ENCODE data around the gene JARID2. TPM values are rescaled to one million over a fixed set of nuclear protein-coding genes. Genes with fewer than 3 reads are reported as not detected.

JARID2 gene
- total and polyA plus RNA-seq, 2 of the 8 experiments (the other 6 are each of a cell fraction or from before 2014, with no cell fraction given), result 60.1 to 239 TPM

GRCh38 chr6:15312500-15312899, 66.6 kb downstream of the JARID2 start (continued):
- TF ChIP-seq EGR1 (IDR thresholded peaks at IDR 0.05; ENCODE audit: borderline replicate concordance, low read depth, low read length) (no peak), HDAC2 (IDR thresholded peaks at IDR 0.05; ENCODE audit: borderline replicate concordance in 1 of 2, low read depth in 2 of 2, low read length in 2 of 2) (no peak), SIX5 (IDR thresholded peaks at IDR 0.05; ENCODE audit: low read depth, low read length) (no peak), CTCF (IDR thresholded peaks at IDR 0.05; ENCODE audit: control extremely low read depth in 1 of 3, insufficient read depth in 1 of 3, low read depth in 1 of 3, low read length in 3 of 3) (no peak), CHD1 (IDR thresholded peaks at IDR 0.05; ENCODE audit: low read depth, low read length) (no peak), NANOG (IDR thresholded peaks at IDR 0.05; ENCODE audit: insufficient read depth, low read depth, low read length, poor library complexity, severe bottlenecking) (no peak), CHD2 (IDR thresholded peaks at IDR 0.05; ENCODE audit: low read length) (no peak), PHF8 (conservative IDR thresholded peaks at IDR 0.05; ENCODE audit: low read depth, low read length) (no peak), BACH1 (IDR thresholded peaks at IDR 0.05; ENCODE audit: low read length) (no peak), BRCA1 (IDR thresholded peaks at IDR 0.05; ENCODE audit: low read depth, low read length) (no peak)
